GM18873 (cell line): ENCODE measurements around the gene TMEM109.
"Not testable (repeated sequence)": the region's sequence is repeated elsewhere in the genome, so short reads cannot be mapped to it uniquely, and the experiment has no call there.

Experiments used
- ATAC-seq: cut with Tn5 transposase; IDR thresholded peaks from one replicate; pipeline ENCODE4 v1.9.1; 2021; ENCODE audit warnings: mild to moderate bottlenecking, moderate library complexity, moderate number of reproducible peaks; ENCODE audit not compliant: unreplicated experiment, low FRiP score

TMEM109 gene

GRCh38 chr11:60909680-60910280 lies 4.2 kb upstream of the TMEM109 start:
- ATAC-seq: not testable (repeated sequence)

GRCh38 chr11:60910281-60910687 lies 3.7 kb upstream of the TMEM109 start:
- peak; percentile 26 for ATAC-seq

GRCh38 chr11:60910711-60911380 lies 3.1 kb upstream of the TMEM109 start:
- no peak for ATAC-seq

- no peak for ATAC-seq
Observed at GRCh38 chr11:60912223-60912850, 1.6 kb upstream of the TMEM109 start.

- ATAC-seq: no peak
Observed at GRCh38 chr11:60912851-60913528, 968 bp upstream of the TMEM109 start.

GRCh38 chr11:60914633-60915247 lies 782 bp downstream of the TMEM109 start:
- no peak for ATAC-seq

- ATAC-seq: peak; percentile 61
Observed at GRCh38 chr11:60915248-60915914, 1.4 kb downstream of the TMEM109 start.

- ATAC-seq: no peak
Observed at GRCh38 chr11:60916669-60917206, 2.8 kb downstream of the TMEM109 start.

GRCh38 chr11:60917267-60917666 lies 3.3 kb downstream of the TMEM109 start:
- no peak for ATAC-seq

- no peak for ATAC-seq
Observed at GRCh38 chr11:60918251-60918938, 4.4 kb downstream of the TMEM109 start.

GRCh38 chr11:60918939-60919265 lies 4.9 kb downstream of the TMEM109 start:
- ATAC-seq: no peak

- ATAC-seq: no peak
Observed at GRCh38 chr11:60919320-60919719, 5.4 kb downstream of the TMEM109 start.

- ATAC-seq: no peak
Observed at GRCh38 chr11:60919956-60920355, 6.0 kb downstream of the TMEM109 start.

GRCh38 chr11:60921259-60921658 lies 7.3 kb downstream of the TMEM109 start:
- ATAC-seq: no peak

GRCh38 chr11:60921777-60922335 lies 7.9 kb downstream of the TMEM109 start:
- ATAC-seq: no peak

GRCh38 chr11:60922906-60923305 lies 8.9 kb downstream of the TMEM109 start:
- ATAC-seq: no peak

- ATAC-seq: no peak
Observed at GRCh38 chr11:60923326-60923725, 9.4 kb downstream of the TMEM109 start.

- ATAC-seq: no peak
Observed at GRCh38 chr11:60923800-60924109, 9.8 kb downstream of the TMEM109 start.

- ATAC-seq: no peak
Observed at GRCh38 chr11:60924110-60924905, 10.3 kb downstream of the TMEM109 start, which contains the start of gene TMEM132A. TMEM132A (plus strand) TSS chr11:60924460; CDS start chr11:60924634, 174 bp downstream.
